ENCODE results near the gene EID3. TPM values are rescaled to one million over a fixed set of nuclear protein-coding genes. Genes with fewer than 3 reads are reported as not detected.
A peak's percentile ranks its signal among the peaks of the same experiment; 100 is the strongest.

EID3 gene
- total RNA-seq, 1 experiment from 2014 or later = 1.4 TPM

DNA sequence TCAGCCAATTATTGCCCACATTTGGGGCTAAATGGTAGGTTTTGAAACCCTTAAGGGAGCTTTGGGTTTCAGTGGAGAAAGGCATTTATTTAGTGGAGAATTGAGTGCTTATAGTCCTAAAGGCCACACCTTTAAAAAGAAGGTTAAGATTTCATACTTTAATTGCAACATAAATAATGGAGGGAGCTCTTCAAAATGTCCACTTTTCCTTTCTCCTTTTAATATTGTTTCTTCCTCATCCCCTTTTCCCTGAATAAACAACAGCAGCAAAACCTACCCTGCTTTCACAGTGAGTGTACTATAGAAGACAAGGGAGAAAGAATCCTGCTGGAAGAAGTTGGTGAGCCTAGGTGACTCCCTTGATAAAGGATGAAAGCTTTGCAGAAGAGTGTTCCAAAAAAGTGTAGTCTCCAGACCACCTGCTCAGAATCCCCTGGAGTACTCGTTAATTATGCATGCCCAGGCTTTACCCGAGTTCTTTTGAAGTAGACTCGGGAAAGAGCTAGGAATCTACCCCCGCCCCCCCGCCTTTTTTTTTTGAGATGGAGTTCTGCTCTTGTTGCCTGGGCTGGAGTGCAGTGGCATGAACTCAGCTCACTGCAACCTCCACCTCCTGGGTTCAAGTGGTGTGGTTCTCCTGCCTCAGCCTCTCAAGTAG is 11.5 kb upstream of the EID3 start:
- H3K9me3 ChIP-seq (ENCODE audit: control insufficient read depth, low read depth, low read length) = no peaks in the 10 kb centered on the region
- H4K20me1 ChIP-seq (ENCODE audit: control insufficient read depth, insufficient read depth, insufficient read length) = no peaks in the 10 kb centered on the region
- H3T11ph ChIP-seq (ENCODE audit: low read length) = no peak overlapping the region

More for the DNA sequence above, 11.5 kb upstream of the EID3 start:
- Histone ChIP-seq H3K27ac (ENCODE audit: insufficient read length, low read depth, low read length) (no peak overlapping the region), H2BK120ac (ENCODE audit: low read depth, low read length, poor library complexity, severe bottlenecking) (no peak overlapping the region), H2BK12ac (ENCODE audit: insufficient read length, low read depth, low read length) (no peak overlapping the region), H4K8ac (replicated peaks; ENCODE audit: insufficient read length, low read depth, low read length) (no peak overlapping the region), H2BK15ac (ENCODE audit: low read depth, low read length) (no peak overlapping the region), H3K23ac (ENCODE audit: insufficient read length, low read depth, low read length) (no peak overlapping the region), H3K27me3 (ENCODE audit: insufficient read depth, low read length) (no peaks in the 10 kb centered on the region), H3K23me2 (ENCODE audit: insufficient read length, low read depth, low read length, poor library complexity, severe bottlenecking) (peaks cover 16% of the 10 kb centered on the region), H4K91ac (ENCODE audit: insufficient read length, low read depth, low read length) (no peak overlapping the region), H3K79me2 (ENCODE audit: insufficient read depth, low read length) (peaks cover 33% of the 10 kb centered on the region), H3K9ac (ENCODE audit: extremely low read depth, insufficient read length, low read length) (no peak overlapping the region), H3K4me1 (ENCODE audit: insufficient read depth, low read length) (peaks cover 5% of the 10 kb centered on the region; the same call in 1 of the 2 replicates), H4K5ac (ENCODE audit: insufficient read length, low read depth, low read length) (no peak overlapping the region), H2BK5ac (ENCODE audit: insufficient read length, low read length) (no peak overlapping the region), H2BK20ac (ENCODE audit: low read depth, low read length, poor library complexity, severe bottlenecking) (no peak overlapping the region), H2AK5ac (ENCODE audit: insufficient read length, low read length) (no peak overlapping the region), H3K4ac (ENCODE audit: low read depth, low read length) (no peak overlapping the region), H2AFZ (ENCODE audit: low read length) (no peak overlapping the region), H3K18ac (ENCODE audit: insufficient read length, low read depth, low read length) (no peak overlapping the region), H3K14ac (ENCODE audit: insufficient read depth, low read length) (no peak overlapping the region), H3K4me2 (ENCODE audit: insufficient read depth, insufficient read length, low read length) (no peak overlapping the region), H3K79me1 (ENCODE audit: insufficient read depth, low read depth, low read length, poor library complexity, severe bottlenecking) (peaks cover 11% of the 10 kb centered on the region), H3K56ac (ENCODE audit: insufficient read length, low read depth, low read length) (no peak overlapping the region)
- Mint-ChIP-seq H3K27ac (peak overlapping the region in 1 of 3 experiments; percentile 52; a peak in 2 of 7 replicates), H3K27me3 (ENCODE audit: low read depth) (peaks cover under 1% of the 10 kb centered on the region; the same call in 1 of the 2 replicates), H3K4me3 (0 out of 5 replicates have a peak overlapping the region, but pooled peaks of 1 of the 2 experiments have one; percentile 2), H3K4me1 (peaks cover 30 to 38% of the 10 kb centered on the region in 2 experiments), H3K36me3 (ENCODE audit: insufficient read depth in 1 of 3, low read depth in 3 of 3) (peaks cover 27 to 44% (median 38%) of the 10 kb centered on the region in 3 experiments; a peak in 6 of 7 replicates), H3K9me3 (no peaks in the 10 kb centered on the region)
- TF ChIP-seq CTCF (conservative IDR thresholded peaks at IDR 0.05) = no peak
- WGBS (ENCODE audit: extremely low coverage, insufficient read length, low lambda C conversion rate) = no CpG with 5 or more reads among the region's 5 CpGs
- peak; percentile 42 for DNase-seq

Measured in H9 (cell line).